SU-DHL-6 (cell line): Measurements from ENCODE around the gene LYRM7.

Source experiments
- EZH2phosphoT487 ChIP-seq: fragments of 200-600 bp; sonication (generic), shearing (Covaris generic); conservative IDR thresholded peaks from 2 replicates; pipeline ENCODE4 v1.6.1; 2018; ENCODE audit warnings: mild to moderate bottlenecking, antibody characterized with exemption, low read length, moderate library complexity, mixed read lengths
- TF ChIP-seq, protein P1 (sequence below): fragments of 200-600 bp; sonication (generic); IDR thresholded peaks from one replicate; pipeline ENCODE4 v1.5.1; 2017; ENCODE audit warnings: antibody characterized with exemption, mild to moderate bottlenecking, low read length, moderate library complexity; ENCODE audit not compliant: insufficient read depth, poor library complexity, severe bottlenecking

DNA sequence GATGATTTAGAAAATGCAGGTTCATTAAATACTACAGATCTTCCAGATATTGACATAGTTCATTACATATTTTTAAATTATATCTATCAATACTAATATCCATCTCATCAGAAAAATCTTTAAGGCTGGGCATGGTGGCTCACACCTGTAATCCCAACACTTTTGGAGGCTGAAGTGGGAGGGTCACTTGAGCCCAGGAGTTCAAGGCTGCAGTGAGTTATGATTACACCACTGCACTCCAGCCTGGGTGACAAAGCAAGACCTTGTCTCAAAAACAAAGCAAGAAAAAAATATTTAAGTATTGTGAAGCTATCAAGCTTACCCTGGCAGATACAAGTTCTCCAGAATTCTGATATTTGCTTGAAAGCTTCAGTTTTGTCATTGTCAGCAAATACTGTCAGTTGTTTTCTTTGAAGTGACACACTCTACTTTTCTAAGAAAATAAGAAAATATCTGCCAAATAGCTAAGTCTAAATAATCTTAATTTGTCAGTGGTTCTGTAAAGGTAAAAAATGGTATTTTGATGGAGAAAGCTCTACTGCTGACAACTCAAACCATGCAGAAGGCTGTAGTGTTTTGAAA lies 14.9 kb downstream of the LYRM7 start:
- TF ChIP-seq, protein P1, sequence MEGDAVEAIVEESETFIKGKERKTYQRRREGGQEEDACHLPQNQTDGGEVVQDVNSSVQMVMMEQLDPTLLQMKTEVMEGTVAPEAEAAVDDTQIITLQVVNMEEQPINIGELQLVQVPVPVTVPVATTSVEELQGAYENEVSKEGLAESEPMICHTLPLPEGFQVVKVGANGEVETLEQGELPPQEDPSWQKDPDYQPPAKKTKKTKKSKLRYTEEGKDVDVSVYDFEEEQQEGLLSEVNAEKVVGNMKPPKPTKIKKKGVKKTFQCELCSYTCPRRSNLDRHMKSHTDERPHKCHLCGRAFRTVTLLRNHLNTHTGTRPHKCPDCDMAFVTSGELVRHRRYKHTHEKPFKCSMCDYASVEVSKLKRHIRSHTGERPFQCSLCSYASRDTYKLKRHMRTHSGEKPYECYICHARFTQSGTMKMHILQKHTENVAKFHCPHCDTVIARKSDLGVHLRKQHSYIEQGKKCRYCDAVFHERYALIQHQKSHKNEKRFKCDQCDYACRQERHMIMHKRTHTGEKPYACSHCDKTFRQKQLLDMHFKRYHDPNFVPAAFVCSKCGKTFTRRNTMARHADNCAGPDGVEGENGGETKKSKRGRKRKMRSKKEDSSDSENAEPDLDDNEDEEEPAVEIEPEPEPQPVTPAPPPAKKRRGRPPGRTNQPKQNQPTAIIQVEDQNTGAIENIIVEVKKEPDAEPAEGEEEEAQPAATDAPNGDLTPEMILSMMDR: no peak
- no peak for TF ChIP-seq EZH2phosphoT487
